Immature natural killer cell (primary cell): Measurements from ENCODE around the gene FAF2. TPM values are rescaled to one million over a fixed set of nuclear protein-coding genes. Genes with fewer than 3 reads are reported as not detected.

Experiments
- DNase-seq, 3 donors: peaks; one replicate each; pipeline ENCODE4 v3.0.0; 2022; ENCODE audit warnings: mixed read lengths in 1 of 3
- H3K27ac Mint-ChIP-seq, 6 donors: one replicate each; pipeline ENCODE4 v1.8.0; 2020; ENCODE audit warnings: mixed read lengths in 6 of 6, mild to moderate bottlenecking in 5 of 6, inconsistent platforms in 4 of 6, moderate library complexity in 3 of 6
- H3K27me3 Mint-ChIP-seq, 3 donors: one replicate each; pipeline ENCODE4 v1.8.0; 2020 to 2021; ENCODE audit warnings: low read depth in 3 of 3, mild to moderate bottlenecking in 3 of 3, mixed read lengths in 3 of 3, moderate library complexity in 3 of 3, inconsistent platforms in 1 of 3
- H3K36me3 Mint-ChIP-seq, 3 donors: one replicate each; pipeline ENCODE4 v1.8.0; 2020; ENCODE audit warnings: mixed read lengths in 3 of 3, inconsistent platforms in 2 of 3, mild to moderate bottlenecking in 2 of 3
- H3K4me1 Mint-ChIP-seq, 2 donors: one replicate each; pipeline ENCODE4 v1.8.0; 2020; ENCODE audit warnings: inconsistent platforms in 2 of 2, mild to moderate bottlenecking in 2 of 2, mixed read lengths in 2 of 2, moderate library complexity in 1 of 2
- H3K4me3 Mint-ChIP-seq, 5 donors: one replicate each; pipeline ENCODE4 v1.8.0; 2020; ENCODE audit warnings: mild to moderate bottlenecking in 5 of 5, mixed read lengths in 5 of 5, inconsistent platforms in 3 of 5, moderate library complexity in 3 of 5
- H3K9me3 Mint-ChIP-seq, 6 donors: one replicate each; pipeline ENCODE4 v1.8.0; 2020; ENCODE audit warnings: mild to moderate bottlenecking in 6 of 6, mixed read lengths in 6 of 6, inconsistent platforms in 4 of 6, moderate library complexity in 3 of 6
- polyA plus RNA-seq, 3 donors: library from polyadenylated mRNA; unstranded; fragments of 300-500 nt; fragmentation: Illumina TruSeq; gene quantifications; one replicate each; pipeline ENCODE4 v1.2.3, GENCODE V29; 2021

Gene FAF2
- polyA plus RNA-seq, 3 donors from 2014 or later, result 9.0 to 17.6 (median 17.0) TPM

DNA sequence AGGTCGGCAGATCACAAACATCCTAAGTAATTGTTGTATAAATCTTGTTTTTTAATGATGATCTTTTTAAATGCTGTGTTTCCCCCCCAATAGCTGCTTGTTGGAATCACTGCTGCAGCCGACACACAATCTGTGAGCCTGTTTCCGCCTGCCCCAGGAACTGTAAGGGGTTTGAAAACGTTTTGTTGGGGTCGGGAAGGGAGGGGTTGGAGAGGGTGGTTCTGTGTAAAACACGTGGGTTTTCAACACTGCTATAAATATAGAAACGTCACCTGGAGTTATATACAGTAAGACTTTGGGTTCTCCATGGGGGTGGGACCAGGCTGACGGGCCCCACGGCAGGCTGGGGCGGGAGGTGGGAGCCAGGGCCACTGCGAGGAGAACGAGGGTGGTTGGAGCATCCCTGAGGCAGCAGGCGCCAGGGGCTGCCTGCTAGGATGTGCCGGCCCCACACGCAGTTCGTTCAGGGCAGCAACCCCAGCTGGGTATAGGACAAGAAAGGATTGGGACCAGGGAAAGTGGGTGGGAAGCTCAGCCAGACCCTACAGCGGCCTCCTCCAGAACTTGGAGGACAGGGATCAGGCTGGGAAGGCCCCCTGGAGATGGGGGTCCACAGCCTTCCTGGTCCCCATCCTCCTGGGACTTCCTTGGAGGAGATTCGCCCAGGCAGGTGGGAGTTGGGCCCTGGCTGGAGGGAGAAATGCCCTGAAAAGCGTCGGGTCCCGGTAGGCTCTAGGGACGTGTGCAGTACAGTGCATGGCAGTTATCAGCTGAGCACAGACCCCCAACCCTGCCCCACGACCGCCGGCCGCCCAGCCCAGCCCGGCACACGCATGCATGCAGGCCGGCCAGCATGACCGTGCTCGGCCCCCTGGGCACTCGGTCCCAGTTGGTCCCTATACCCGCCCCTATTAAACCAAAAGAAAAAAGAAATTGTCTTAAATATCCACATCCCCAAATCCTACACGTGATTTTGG is 79.3 kb downstream of the FAF2 start:
- Mint-ChIP-seq H3K4me1 (peaks cover 32 to 38% of the 10 kb centered on the region in 2 donors), H3K27ac (peak overlapping the region in 5 of 6 donors; percentile 70 to 78 (median 73)), H3K4me3 (no peak overlapping the region), H3K27me3 (peaks cover 4 to 12% (median 9%) of the 10 kb centered on the region in 3 donors), H3K9me3 (no peaks in the 10 kb centered on the region), H3K36me3 (peaks cover 3 to 17% (median 4%) of the 10 kb centered on the region in 3 donors)
- no peak for DNase-seq

DNA sequence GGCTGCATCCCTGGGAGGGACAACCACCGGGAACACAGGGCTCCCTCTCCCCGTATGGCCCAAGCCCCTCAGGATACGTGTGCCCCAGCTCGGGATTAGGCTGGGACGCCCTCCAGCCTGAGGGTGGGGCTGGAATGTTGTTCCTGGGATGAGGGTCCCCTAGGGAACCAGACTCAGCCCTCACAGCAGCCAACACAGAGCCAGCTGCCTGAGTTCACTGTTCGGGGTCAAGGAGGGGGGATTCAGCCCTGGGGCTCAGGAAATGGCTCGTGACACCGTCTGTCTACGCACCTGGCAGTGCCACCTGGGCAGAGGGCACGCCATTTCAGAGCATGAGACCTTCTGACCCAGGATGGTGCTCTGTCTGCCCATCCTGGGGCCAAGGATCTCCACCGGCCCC is 80.1 kb downstream of the FAF2 start:
- no peak for DNase-seq
- Mint-ChIP-seq H3K36me3 (peaks cover 3 to 18% (median 4%) of the 10 kb centered on the region in 3 donors), H3K4me3 (peak overlapping the region in 2 of 5 donors; percentile 8 to 17), H3K4me1 (peaks cover 31 to 39% of the 10 kb centered on the region in 2 donors), H3K27ac (peak overlapping the region; percentile 30 to 78 (median 72)), H3K27me3 (peaks cover 7 to 13% (median 9%) of the 10 kb centered on the region in 3 donors), H3K9me3 (no peaks in the 10 kb centered on the region)

DNA sequence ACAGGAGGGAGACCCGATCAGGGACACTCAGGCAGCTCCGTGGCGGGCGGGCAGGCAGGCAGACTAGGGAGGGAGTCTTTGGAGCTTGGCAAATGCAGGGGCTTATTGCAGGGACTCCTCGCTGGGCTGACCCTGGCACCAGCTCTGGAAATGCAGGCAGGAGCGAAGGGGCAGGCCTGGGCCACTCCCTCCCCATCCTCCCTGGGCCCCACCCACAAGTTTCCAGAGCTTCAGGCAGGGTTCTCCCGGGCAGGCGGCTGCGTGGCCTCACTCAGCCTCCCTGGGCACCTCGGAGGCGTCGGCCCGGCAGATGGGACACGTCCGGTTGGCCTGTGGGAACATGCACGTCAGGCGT is 80.6 kb downstream of the FAF2 start:
- Mint-ChIP-seq H3K27me3 (peaks cover 9 to 16% (median 9%) of the 10 kb centered on the region in 3 donors), H3K36me3 (peaks cover 5 to 22% (median 8%) of the 10 kb centered on the region in 3 donors), H3K4me3 (peak overlapping the region in 2 of 5 donors; percentile 8 to 9), H3K27ac (peak overlapping the region in 4 of 6 donors; percentile 30 to 78 (median 72)), H3K4me1 (peaks cover 35 to 44% of the 10 kb centered on the region in 2 donors), H3K9me3 (no peaks in the 10 kb centered on the region)
- no peak for DNase-seq

DNA sequence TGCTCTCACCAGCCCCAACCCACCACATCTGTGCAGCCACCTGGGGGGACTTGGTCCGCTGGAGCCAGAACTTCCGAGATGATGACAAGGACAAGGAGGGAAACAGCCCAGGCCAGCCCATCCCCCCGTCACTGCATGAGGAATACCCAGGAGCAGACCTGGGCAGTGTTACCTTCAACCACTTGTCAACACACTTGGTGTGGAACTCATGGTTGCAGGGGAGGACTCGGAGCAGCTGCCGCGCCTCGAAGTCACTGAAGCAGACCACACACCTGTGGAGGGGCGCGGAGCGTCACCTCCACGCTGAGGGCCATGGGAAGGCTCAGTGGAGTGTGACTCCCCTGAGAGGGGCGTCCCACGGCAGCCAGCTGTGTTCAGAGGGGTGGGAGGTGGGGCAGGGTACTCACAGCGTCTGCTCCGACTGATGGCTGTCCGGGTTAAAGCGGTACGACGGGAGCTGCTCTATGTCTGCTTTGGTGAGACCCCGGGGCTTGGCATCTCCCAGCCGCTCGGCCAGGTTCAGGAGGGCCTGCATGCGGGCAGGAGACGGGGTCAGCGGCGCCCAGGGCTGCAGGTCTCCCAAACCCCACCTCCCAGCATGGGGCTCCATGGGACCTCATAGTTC is 81.0 kb downstream of the FAF2 start:
- Mint-ChIP-seq H3K27me3 (peaks cover 9 to 20% (median 9%) of the 10 kb centered on the region in 3 donors), H3K36me3 (peaks cover 8 to 27% (median 10%) of the 10 kb centered on the region in 3 donors), H3K27ac (peak overlapping the region; percentile 83 to 92 (median 90)), H3K4me1 (peaks cover 40 to 46% of the 10 kb centered on the region in 2 donors), H3K4me3 (peak overlapping the region; percentile 76 to 82 (median 80)), H3K9me3 (no peaks in the 10 kb centered on the region)
- no peak for DNase-seq

DNA sequence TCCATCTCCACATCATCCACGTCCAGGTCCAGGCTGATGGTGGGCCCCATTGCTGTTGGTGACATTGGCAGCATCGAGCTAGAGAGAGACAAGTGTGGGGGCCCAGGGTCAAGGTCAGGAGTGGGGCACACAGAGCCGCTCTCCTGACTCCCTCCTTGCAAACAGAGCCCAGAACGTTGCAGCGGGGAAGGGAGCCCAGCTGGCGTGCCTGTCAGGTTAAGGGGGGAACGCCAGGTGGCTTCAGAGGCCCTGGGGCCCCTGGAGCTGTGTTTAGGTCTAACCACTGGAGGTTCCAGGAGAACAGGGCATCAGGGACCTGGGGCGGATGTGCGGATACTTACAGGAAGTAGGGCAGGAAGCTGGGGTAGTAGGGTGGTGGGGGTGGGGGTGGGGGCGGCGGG is 81.6 kb downstream of the FAF2 start:
- DNase-seq, result peak; percentile 75 to 81 (median 79)
- Mint-ChIP-seq H3K27ac (peak overlapping the region; percentile 83 to 92 (median 90)), H3K27me3 (peaks cover 9 to 20% (median 9%) of the 10 kb centered on the region in 3 donors), H3K9me3 (no peaks in the 10 kb centered on the region), H3K36me3 (peaks cover 8 to 28% (median 10%) of the 10 kb centered on the region in 3 donors), H3K4me3 (peak overlapping the region; percentile 76 to 82 (median 80)), H3K4me1 (peaks cover 45 to 52% of the 10 kb centered on the region in 2 donors)

DNA sequence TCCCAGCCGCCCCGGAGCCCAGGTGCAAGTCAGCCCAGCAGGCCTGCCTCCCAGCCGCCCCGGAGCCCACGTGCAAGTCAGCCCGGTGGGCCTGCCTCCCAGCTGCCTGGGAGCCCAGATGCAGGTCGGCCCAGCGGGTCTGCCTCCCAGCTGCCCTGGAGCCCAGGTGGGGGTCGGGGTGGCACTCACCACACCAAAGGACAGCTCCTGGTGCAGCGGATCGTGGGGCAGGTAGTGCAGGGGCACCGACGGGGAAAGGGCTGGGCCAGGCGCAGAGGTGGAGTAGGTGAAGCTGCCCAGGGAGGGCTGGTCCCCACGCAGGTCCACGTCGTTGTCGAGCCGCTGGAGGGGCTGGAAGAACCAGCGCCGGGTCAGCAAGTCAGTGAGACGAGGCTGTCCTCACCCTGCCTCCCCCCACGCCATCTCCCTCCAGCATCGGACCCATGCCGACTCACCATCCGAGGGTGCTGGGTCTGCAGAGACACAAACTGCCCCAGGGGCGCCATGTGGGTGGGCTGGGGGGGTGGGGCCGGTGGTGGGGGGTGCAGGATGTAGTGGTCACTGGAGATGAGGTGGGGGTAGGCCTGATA is 82.3 kb downstream of the FAF2 start:
- Mint-ChIP-seq H3K27ac (peak overlapping the region; percentile 83 to 93 (median 88)), H3K9me3 (no peaks in the 10 kb centered on the region), H3K36me3 (peaks cover 8 to 30% (median 10%) of the 10 kb centered on the region in 3 donors), H3K27me3 (peaks cover 8 to 24% (median 14%) of the 10 kb centered on the region in 3 donors), H3K4me1 (peaks cover 53 to 57% of the 10 kb centered on the region in 2 donors), H3K4me3 (peak overlapping the region; percentile 79 to 89 (median 82))
- no peak for DNase-seq

DNA sequence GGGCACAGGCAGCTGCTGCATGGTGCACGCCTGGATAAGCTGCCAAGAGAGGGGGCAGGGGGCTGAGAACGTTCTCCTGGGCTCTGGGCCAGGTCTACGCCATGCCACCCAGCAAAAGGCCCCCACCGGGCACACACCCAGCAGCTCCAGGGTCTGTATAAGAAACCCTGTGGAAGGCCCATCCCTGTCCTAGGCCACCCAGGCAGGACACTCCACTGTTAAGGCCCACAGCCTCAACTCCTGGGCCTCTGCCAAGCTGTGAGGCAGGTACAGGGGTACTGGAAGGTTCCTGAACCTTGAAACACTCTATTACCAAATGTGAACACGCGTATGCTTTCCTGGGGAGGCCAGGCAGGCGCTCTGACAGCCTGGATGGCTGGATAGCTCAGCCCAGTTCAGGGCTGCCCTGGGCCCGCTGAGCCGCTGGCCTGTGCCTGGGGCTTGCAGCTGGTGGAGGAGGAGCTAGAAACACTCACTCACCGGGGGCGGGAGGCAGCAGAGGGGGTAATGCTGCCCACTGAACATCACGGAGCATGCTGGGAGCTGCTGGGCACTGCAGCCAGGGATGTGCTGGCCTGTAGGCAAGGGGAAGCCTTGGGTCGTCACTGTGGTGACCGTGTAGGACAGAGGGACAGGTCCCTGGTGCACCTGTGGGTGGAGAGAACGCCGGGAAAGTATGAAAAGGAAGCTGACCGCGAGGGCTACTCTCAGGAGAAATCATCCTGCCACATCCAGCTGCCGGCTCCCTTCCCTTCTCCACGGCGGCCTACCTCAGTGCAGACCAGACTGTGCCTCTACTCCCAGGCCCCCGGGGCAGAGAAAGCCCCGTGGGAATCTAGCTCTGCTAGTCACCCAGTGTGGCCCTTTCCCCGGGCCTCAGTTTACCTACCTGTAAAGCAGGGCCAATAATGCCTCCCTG is 83.1 kb downstream of the FAF2 start:
- DNase-seq, result no peak
- no peaks in the 10 kb centered on the region for H3K9me3 Mint-ChIP-seq
- peaks cover 11 to 31% (median 17%) of the 10 kb centered on the region in 3 donors for H3K27me3 Mint-ChIP-seq
- peaks cover 53 to 59% of the 10 kb centered on the region in 2 donors for H3K4me1 Mint-ChIP-seq
- peak overlapping the region; percentile 79 to 89 (median 82) for H3K4me3 Mint-ChIP-seq
- H3K36me3 Mint-ChIP-seq, result peaks cover 8 to 30% (median 10%) of the 10 kb centered on the region in 3 donors
- H3K27ac Mint-ChIP-seq, result peak overlapping the region; percentile 83 to 93 (median 90)

DNA sequence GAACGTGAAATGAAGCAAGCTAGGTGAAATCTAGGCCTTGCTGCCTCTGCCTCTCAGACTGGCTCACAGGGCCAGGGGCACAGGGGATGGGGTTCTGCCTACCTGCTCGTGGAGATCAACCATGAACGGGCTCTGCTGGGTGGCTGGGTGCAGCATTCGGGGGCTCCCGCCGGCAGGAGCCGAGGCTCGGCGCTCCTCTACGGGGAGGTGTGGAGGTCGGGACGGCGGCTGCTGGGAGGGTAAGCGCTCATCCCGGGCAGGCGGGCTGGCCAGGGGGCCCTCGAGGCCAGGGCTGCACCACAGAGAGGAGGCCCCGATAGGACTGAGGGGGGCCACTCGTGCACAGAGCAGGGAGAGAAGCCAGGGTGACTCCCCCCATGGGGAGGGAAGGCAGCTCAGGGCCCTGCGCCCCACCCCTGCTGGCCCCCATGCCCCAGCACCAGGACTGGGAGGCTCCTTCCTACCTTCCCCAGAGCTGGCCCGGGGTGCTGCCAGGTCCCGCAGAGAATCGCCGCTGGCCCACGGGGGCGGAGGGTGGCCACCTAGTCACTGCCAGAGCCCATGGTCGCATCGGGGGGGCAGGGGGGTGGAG is 83.8 kb downstream of the FAF2 start:
- no peak for DNase-seq
- H3K36me3 Mint-ChIP-seq, result peaks cover 8 to 30% (median 10%) of the 10 kb centered on the region in 3 donors
- peak overlapping the region; percentile 82 to 98 (median 87) for H3K4me3 Mint-ChIP-seq
- H3K9me3 Mint-ChIP-seq, result no peaks in the 10 kb centered on the region
- H3K4me1 Mint-ChIP-seq, result peaks cover 53 to 59% of the 10 kb centered on the region in 2 donors
- peaks cover 15 to 33% (median 22%) of the 10 kb centered on the region in 3 donors for H3K27me3 Mint-ChIP-seq
- H3K27ac Mint-ChIP-seq, result peak overlapping the region; percentile 35 to 98 (median 90)

DNA sequence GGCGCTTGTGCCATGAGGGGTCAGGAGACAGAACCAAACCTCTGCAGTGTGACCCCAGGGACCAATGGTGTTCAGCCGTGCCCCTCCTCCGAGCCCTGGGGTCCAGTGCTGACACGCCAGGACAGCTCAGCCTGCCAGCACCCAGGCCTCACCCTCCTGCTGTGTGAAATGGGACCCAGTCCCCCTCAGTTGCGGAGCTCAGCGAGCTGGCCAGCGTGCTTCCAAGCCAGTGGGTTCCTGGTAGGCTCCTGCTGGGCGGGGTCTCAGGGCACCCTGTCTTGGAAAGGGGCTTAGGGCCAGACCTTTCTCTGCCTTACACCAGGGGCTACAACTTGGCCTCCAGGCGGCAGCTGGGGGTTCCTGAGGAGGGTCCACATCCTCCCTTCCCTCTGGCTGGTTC is 84.6 kb downstream of the FAF2 start:
- H3K36me3 Mint-ChIP-seq, result peaks cover 8 to 30% (median 10%) of the 10 kb centered on the region in 3 donors
- H3K27me3 Mint-ChIP-seq, result peaks cover 23 to 41% (median 30%) of the 10 kb centered on the region in 3 donors
- no peaks in the 10 kb centered on the region for H3K9me3 Mint-ChIP-seq
- no peak for DNase-seq
- H3K4me1 Mint-ChIP-seq, result peaks cover 55 to 60% of the 10 kb centered on the region in 2 donors
- H3K4me3 Mint-ChIP-seq, result peak overlapping the region; percentile 83 to 100 (median 98)
- peak overlapping the region; percentile 94 to 100 (median 97) for H3K27ac Mint-ChIP-seq

DNA sequence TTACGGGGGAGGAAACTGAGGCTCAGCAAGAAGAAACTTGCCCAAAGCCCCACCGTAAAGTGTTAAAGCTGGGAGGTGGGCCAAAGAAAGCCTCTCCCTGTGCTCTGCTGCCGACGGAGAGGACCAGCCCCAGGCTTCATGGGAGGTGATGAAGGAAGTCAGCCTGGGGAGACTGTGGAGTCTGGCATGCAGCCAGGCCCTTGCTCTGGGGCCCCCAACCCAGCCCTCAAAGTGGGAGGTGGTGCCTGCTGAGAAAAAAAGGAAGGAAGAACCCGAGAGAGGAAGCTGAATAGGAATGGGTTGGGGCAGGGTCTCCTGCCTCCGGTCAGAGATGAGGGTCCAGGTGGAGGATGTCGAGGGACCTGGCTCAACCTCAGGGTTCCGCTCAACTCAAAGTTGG is 85.2 kb downstream of the FAF2 start:
- H3K27ac Mint-ChIP-seq, result peak overlapping the region; percentile 94 to 100 (median 97)
- peaks cover 57 to 61% of the 10 kb centered on the region in 2 donors for H3K4me1 Mint-ChIP-seq
- peaks cover 8 to 26% (median 10%) of the 10 kb centered on the region in 3 donors for H3K36me3 Mint-ChIP-seq
- no peak for DNase-seq
- peaks cover 20 to 43% (median 32%) of the 10 kb centered on the region in 3 donors for H3K27me3 Mint-ChIP-seq
- H3K4me3 Mint-ChIP-seq, result peak overlapping the region; percentile 83 to 100 (median 98)
- H3K9me3 Mint-ChIP-seq, result no peaks in the 10 kb centered on the region

DNA sequence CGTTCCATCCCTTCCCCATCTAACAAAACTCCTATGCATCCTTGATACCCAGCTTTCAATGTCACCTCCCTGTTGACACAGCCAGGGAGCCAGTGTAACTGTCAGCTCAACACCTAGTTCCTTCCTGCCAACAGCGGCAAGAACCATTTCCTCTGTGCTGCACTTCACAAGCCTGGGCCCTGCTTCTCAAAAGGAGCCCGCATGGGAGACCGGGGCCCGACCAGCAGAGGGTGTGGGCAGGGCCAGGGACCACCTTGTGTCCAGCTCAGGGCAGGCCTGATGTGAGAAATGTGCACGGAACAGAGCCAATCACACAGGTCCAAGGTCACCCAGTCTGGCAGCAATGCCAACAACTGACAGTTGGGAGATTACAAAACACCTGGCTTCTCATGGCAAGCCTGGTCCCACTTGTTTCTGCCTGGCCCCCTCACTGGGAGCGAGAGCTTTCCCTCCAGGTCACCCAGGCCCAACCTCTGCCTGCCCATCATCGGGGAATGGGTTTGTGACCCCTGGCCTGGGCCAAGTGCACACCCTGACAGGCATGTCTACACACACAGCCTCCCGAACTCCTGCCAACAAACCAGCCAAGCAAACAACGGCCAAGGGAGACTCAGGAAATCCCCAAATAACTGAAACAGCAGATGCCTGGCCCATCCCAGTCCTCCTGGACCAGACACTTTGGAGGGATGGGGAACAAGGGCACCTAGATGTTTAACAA is 85.9 kb downstream of the FAF2 start:
- peaks cover 61 to 65% of the 10 kb centered on the region in 2 donors for H3K4me1 Mint-ChIP-seq
- peak; percentile 69 to 72 (median 70) for DNase-seq
- peaks cover 20 to 39% (median 32%) of the 10 kb centered on the region in 3 donors for H3K27me3 Mint-ChIP-seq
- peaks cover 8 to 24% (median 10%) of the 10 kb centered on the region in 3 donors for H3K36me3 Mint-ChIP-seq
- H3K4me3 Mint-ChIP-seq, result peak overlapping the region; percentile 83 to 100 (median 98)
- peak overlapping the region; percentile 94 to 100 (median 97) for H3K27ac Mint-ChIP-seq
- no peaks in the 10 kb centered on the region for H3K9me3 Mint-ChIP-seq
